ENCODE data around the gene TDRD12.

TDRD12 gene

GRCh38 chr19:32810452-32810851, 90.9 kb downstream of the TDRD12 start:
- no peak for DNase-seq

GRCh38 chr19:32811151-32811550, 91.6 kb downstream of the TDRD12 start:
- no peak for DNase-seq

- no peak for DNase-seq
Measured at GRCh38 chr19:32812036-32812435, 92.5 kb downstream of the TDRD12 start.

GRCh38 chr19:32812571-32812970, 93.0 kb downstream of the TDRD12 start:
- no peak for DNase-seq

GRCh38 chr19:32813862-32814425, 94.4 kb downstream of the TDRD12 start:
- DNase-seq: peak; percentile 46

- no peak for DNase-seq
Measured at GRCh38 chr19:32814624-32815023, 95.1 kb downstream of the TDRD12 start.

- no peak for DNase-seq
Measured at GRCh38 chr19:32816555-32817099, 97.1 kb downstream of the TDRD12 start.

GRCh38 chr19:32817569-32818476, 98.3 kb downstream of the TDRD12 start:
- DNase-seq: no peak

- DNase-seq: no peak
Measured at GRCh38 chr19:32818536-32818935, 99.0 kb downstream of the TDRD12 start.

GRCh38 chr19:32819419-32820400, 100.1 kb downstream of the TDRD12 start:
- no peak for DNase-seq

GRCh38 chr19:32822916-32823746, 103.6 kb downstream of the TDRD12 start:
- DNase-seq: no peak

- no peak for DNase-seq
Measured at GRCh38 chr19:32823747-32824102, 104.2 kb downstream of the TDRD12 start.

GRCh38 chr19:32824191-32824751, 104.7 kb downstream of the TDRD12 start:
- DNase-seq: peak; percentile 32

GRCh38 chr19:32824916-32825608, 105.5 kb downstream of the TDRD12 start:
- DNase-seq: peak; percentile 43

- DNase-seq: no peak
Measured at GRCh38 chr19:32828139-32828538, 108.6 kb downstream of the TDRD12 start.

GRCh38 chr19:32828643-32829344, 109.2 kb downstream of the TDRD12 start:
- DNase-seq: no peak

GRCh38 chr19:32829345-32829896, 109.9 kb downstream of the TDRD12 start:
- DNase-seq: no peak

- no peak for DNase-seq
Measured at GRCh38 chr19:32830231-32831014, 110.9 kb downstream of the TDRD12 start.

GRCh38 chr19:32831611-32832010, 112.0 kb downstream of the TDRD12 start:
- DNase-seq: no peak
